ENCODE measurements around the gene UBE3D.
A peak's percentile ranks its signal among the peaks of the same experiment; 100 is the strongest.

The UBE3D gene

DNA sequence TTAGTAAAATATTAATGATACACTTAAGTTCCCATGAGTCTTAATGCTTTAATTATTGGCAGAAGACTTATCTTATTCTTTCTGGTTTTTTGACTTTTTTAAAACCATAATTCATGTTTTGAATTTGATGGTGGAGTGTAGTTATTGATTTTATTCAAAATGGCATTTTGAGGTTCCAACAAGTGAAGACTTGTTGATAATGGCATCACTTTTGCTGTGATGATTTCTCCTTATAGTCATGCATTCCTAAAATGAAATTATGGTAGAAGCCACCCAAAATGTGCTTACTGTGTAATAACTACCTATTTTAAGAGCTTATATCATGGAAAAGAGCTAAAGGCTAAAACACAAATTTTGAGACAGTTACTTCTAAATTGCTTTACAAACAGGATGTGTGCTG lies 4.0 kb upstream of the UBE3D start:
- H3K9me2 ChIP-seq (replicated peaks; ENCODE audit: insufficient read depth, low read length) = no peaks in the 10 kb centered on the region
- no peak overlapping the region for H2AFZ ChIP-seq (ENCODE audit: low read depth, low read length, severe bottlenecking)

GRCh38 chr6:83068616-83069015 lies 3.0 kb upstream of the UBE3D start:
- TF ChIP-seq CTCF (IDR thresholded peaks at IDR 0.05; ENCODE audit: insufficient read depth, low read length, poor library complexity, severe bottlenecking) (no peak), EZH2phosphoT487 (conservative IDR thresholded peaks at IDR 0.05; ENCODE audit: low read length) (no peak)
- Histone ChIP-seq H3K27me3 (ENCODE audit: low read length) (no peaks in the 10 kb centered on the region), H2AFZ (ENCODE audit: low read depth, low read length, severe bottlenecking) (peak overlapping the region; percentile 63), H3K9ac (ENCODE audit: low read length) (peak overlapping the region; percentile 73), H3K9me3 (ENCODE audit: insufficient read depth, low read length) (no peaks in the 10 kb centered on the region), H4K20me1 (ENCODE audit: low read depth, low read length) (no peaks in the 10 kb centered on the region), H3K9me2 (replicated peaks; ENCODE audit: insufficient read depth, low read length) (no peaks in the 10 kb centered on the region), H3K4me3 (ENCODE audit: insufficient read depth, low read length, poor library complexity, severe bottlenecking) (peak overlapping the region; percentile 73), H3F3A (ENCODE audit: insufficient read depth) (peaks cover 41% of the 10 kb centered on the region), H3K36me3 (ENCODE audit: low read length) (no peaks in the 10 kb centered on the region), H3K79me2 (ENCODE audit: insufficient read depth, low read length) (peaks cover 77% of the 10 kb centered on the region), H3K27ac (ENCODE audit: low read depth, low read length) (peak overlapping the region; percentile 82), H3K4me2 (ENCODE audit: low read depth, low read length, poor library complexity, severe bottlenecking) (peak overlapping the region; percentile 93)

More for the DNA sequence above, 4.0 kb upstream of the UBE3D start:
- Histone ChIP-seq H3K4me2 (ENCODE audit: low read depth, low read length, poor library complexity, severe bottlenecking) (peak overlapping the region; percentile 93), H3K9me3 (ENCODE audit: insufficient read depth, low read length) (no peaks in the 10 kb centered on the region), H3K9ac (ENCODE audit: low read length) (peak overlapping the region; percentile 73), H3K27ac (ENCODE audit: low read depth, low read length) (peak overlapping the region; percentile 82), H3K36me3 (ENCODE audit: low read length) (0 out of 2 replicates have a peak, but pooled peaks cover 4% of the 10 kb centered on the region), H3K79me2 (ENCODE audit: insufficient read depth, low read length) (peaks cover 77% of the 10 kb centered on the region), H4K20me1 (ENCODE audit: low read depth, low read length) (no peaks in the 10 kb centered on the region), H3K4me3 (ENCODE audit: insufficient read depth, low read length, poor library complexity, severe bottlenecking) (peak overlapping the region; percentile 73), H3K27me3 (ENCODE audit: low read length) (no peaks in the 10 kb centered on the region), H3F3A (ENCODE audit: insufficient read depth) (peaks cover 41% of the 10 kb centered on the region)
- TF ChIP-seq CTCF (IDR thresholded peaks at IDR 0.05; ENCODE audit: insufficient read depth, low read length, poor library complexity, severe bottlenecking) (no peak), EZH2phosphoT487 (conservative IDR thresholded peaks at IDR 0.05; ENCODE audit: low read length) (no peak)

GRCh38 chr6:83067448-83068439 lies 2.1 kb upstream of the UBE3D start, which contains the start of gene DOP1A:
Gene DOP1A, plus strand, starts transcription at chr6:83067671. Its CDS starts 29,307 bp downstream, at chr6:83096978.
- Histone ChIP-seq H3K4me3 (ENCODE audit: insufficient read depth, low read length, poor library complexity, severe bottlenecking) (peak within 1 kb of the TSS; percentile 73), H3K4me2 (ENCODE audit: low read depth, low read length, poor library complexity, severe bottlenecking) (peak within 1 kb of the TSS; percentile 96), H3F3A (ENCODE audit: insufficient read depth) (peaks cover 41% of the 10 kb centered on the region), H3K9me2 (replicated peaks; ENCODE audit: insufficient read depth, low read length) (no peaks in the 10 kb centered on the region), H3K36me3 (ENCODE audit: low read length) (no peaks in the 10 kb centered on the region), H3K9ac (ENCODE audit: low read length) (peak within 1 kb of the TSS; percentile 73), H4K20me1 (ENCODE audit: low read depth, low read length) (no peaks in the 10 kb centered on the region), H3K27me3 (ENCODE audit: low read length) (no peaks in the 10 kb centered on the region), H3K27ac (ENCODE audit: low read depth, low read length) (peak within 1 kb of the TSS; percentile 82), H3K9me3 (ENCODE audit: insufficient read depth, low read length) (no peaks in the 10 kb centered on the region), H3K79me2 (ENCODE audit: insufficient read depth, low read length) (peaks cover 73% of the 10 kb centered on the region), H2AFZ (ENCODE audit: low read depth, low read length, severe bottlenecking) (peak within 1 kb of the TSS; percentile 93)
- TF ChIP-seq EZH2phosphoT487 (conservative IDR thresholded peaks at IDR 0.05; ENCODE audit: low read length) (no peak), CTCF (IDR thresholded peaks at IDR 0.05; ENCODE audit: insufficient read depth, low read length, poor library complexity, severe bottlenecking) (peak; percentile 95)
